H1 (cell line): ENCODE data around the gene ZSCAN18. TPM values are rescaled to one million over a fixed set of nuclear protein-coding genes. Genes with fewer than 3 reads are reported as not detected.

Experiments
- EP300 ChIP-seq, 2 experiments: IDR thresholded peaks; 1 replicate in 1 of 2; 2 replicates in 1 of 2; pipeline ENCODE4 v1.6.1; 2011 to 2012; ENCODE audit warnings: low read depth in 2 of 2, low read length in 2 of 2, mild to moderate bottlenecking in 2 of 2, borderline replicate concordance in 1 of 2, inconsistent platforms in 1 of 2, moderate library complexity in 1 of 2
- GABPA ChIP-seq: IDR thresholded peaks from 2 replicates; pipeline ENCODE4 v1.6.1; 2011; ENCODE audit warnings: mild to moderate bottlenecking, low read length, moderate library complexity, borderline replicate concordance; ENCODE audit not compliant: insufficient read depth
- KDM4A ChIP-seq: IDR thresholded peaks from one replicate; pipeline ENCODE4 v1.7.1; 2012; ENCODE audit warnings: low read depth, mild to moderate bottlenecking, moderate library complexity, low read length, inconsistent platforms; ENCODE audit not compliant: severe bottlenecking
- ZNF274 ChIP-seq: IDR thresholded peaks from 2 replicates; pipeline ENCODE4 v1.7.0; 2012; ENCODE audit warnings: low read length, borderline replicate concordance; ENCODE audit errors: extremely low read depth
- polyA plus RNA-seq, 7 experiments: library from polyadenylated mRNA; depleted of rRNA in 3 of 7; stranded (reverse) in 5 of 7; unstranded in 2 of 7; fragments of >200 nt in 5 of 7; fragments of 200-250 nt in 2 of 7; gene quantifications; 1 replicate in 5 of 7; 2 replicates in 1 of 7; 4 replicates in 1 of 7; pipeline versions ENCODE4 v1.2.1 to v1.2.3, GENCODE V29; 2011 to 2013; ENCODE audit warnings: missing spikeins in 2 of 7, mixed read lengths in 2 of 7
- total RNA-seq: library from RNA; stranded (reverse); fragmentation: NEBNext Ultra II Directional; extraction: Animal tissue kit (Norgen Biotek cat#: 25700); gene quantifications from 2 replicates; pipeline ENCODE4 v1.2.1, GENCODE V29; 2021
- TF ChIP-seq, protein P1 (sequence below): fragments of 300-600 bp; sonication (generic); IDR thresholded peaks from 2 replicates; pipeline ENCODE4 v1.7.1; 2012; ENCODE audit warnings: low read length, moderate library complexity, mild to moderate bottlenecking, inconsistent platforms; ENCODE audit not compliant: insufficient replicate concordance

The ZSCAN18 gene
- total and polyA plus RNA-seq, 2 of the 8 experiments (the other 6 are each of a cell fraction or from before 2014, with no cell fraction given), result 37.0 to 41.4 TPM

DNA sequence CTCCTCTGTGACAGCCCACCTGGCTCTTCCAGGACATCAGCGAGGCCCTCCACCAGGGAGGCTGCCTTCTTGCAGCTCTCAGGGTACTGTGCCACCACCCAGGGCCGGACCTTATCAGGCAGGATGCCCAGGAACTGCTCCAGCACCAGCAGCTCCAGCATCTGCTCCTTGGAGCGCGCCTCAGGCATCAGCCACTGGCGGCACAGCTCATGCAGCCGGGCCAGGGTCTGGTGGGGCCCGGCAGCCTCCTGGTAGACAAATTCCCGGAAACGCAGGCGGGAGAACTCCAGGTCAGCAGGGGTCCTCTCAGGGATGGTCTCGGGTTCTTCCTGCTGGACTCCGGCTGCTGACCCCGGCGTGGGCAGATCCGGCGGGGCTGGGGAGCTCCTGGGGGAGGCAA, 8.2 kb downstream of the ZSCAN18 start (continued):
- TF ChIP-seq, protein P1, sequence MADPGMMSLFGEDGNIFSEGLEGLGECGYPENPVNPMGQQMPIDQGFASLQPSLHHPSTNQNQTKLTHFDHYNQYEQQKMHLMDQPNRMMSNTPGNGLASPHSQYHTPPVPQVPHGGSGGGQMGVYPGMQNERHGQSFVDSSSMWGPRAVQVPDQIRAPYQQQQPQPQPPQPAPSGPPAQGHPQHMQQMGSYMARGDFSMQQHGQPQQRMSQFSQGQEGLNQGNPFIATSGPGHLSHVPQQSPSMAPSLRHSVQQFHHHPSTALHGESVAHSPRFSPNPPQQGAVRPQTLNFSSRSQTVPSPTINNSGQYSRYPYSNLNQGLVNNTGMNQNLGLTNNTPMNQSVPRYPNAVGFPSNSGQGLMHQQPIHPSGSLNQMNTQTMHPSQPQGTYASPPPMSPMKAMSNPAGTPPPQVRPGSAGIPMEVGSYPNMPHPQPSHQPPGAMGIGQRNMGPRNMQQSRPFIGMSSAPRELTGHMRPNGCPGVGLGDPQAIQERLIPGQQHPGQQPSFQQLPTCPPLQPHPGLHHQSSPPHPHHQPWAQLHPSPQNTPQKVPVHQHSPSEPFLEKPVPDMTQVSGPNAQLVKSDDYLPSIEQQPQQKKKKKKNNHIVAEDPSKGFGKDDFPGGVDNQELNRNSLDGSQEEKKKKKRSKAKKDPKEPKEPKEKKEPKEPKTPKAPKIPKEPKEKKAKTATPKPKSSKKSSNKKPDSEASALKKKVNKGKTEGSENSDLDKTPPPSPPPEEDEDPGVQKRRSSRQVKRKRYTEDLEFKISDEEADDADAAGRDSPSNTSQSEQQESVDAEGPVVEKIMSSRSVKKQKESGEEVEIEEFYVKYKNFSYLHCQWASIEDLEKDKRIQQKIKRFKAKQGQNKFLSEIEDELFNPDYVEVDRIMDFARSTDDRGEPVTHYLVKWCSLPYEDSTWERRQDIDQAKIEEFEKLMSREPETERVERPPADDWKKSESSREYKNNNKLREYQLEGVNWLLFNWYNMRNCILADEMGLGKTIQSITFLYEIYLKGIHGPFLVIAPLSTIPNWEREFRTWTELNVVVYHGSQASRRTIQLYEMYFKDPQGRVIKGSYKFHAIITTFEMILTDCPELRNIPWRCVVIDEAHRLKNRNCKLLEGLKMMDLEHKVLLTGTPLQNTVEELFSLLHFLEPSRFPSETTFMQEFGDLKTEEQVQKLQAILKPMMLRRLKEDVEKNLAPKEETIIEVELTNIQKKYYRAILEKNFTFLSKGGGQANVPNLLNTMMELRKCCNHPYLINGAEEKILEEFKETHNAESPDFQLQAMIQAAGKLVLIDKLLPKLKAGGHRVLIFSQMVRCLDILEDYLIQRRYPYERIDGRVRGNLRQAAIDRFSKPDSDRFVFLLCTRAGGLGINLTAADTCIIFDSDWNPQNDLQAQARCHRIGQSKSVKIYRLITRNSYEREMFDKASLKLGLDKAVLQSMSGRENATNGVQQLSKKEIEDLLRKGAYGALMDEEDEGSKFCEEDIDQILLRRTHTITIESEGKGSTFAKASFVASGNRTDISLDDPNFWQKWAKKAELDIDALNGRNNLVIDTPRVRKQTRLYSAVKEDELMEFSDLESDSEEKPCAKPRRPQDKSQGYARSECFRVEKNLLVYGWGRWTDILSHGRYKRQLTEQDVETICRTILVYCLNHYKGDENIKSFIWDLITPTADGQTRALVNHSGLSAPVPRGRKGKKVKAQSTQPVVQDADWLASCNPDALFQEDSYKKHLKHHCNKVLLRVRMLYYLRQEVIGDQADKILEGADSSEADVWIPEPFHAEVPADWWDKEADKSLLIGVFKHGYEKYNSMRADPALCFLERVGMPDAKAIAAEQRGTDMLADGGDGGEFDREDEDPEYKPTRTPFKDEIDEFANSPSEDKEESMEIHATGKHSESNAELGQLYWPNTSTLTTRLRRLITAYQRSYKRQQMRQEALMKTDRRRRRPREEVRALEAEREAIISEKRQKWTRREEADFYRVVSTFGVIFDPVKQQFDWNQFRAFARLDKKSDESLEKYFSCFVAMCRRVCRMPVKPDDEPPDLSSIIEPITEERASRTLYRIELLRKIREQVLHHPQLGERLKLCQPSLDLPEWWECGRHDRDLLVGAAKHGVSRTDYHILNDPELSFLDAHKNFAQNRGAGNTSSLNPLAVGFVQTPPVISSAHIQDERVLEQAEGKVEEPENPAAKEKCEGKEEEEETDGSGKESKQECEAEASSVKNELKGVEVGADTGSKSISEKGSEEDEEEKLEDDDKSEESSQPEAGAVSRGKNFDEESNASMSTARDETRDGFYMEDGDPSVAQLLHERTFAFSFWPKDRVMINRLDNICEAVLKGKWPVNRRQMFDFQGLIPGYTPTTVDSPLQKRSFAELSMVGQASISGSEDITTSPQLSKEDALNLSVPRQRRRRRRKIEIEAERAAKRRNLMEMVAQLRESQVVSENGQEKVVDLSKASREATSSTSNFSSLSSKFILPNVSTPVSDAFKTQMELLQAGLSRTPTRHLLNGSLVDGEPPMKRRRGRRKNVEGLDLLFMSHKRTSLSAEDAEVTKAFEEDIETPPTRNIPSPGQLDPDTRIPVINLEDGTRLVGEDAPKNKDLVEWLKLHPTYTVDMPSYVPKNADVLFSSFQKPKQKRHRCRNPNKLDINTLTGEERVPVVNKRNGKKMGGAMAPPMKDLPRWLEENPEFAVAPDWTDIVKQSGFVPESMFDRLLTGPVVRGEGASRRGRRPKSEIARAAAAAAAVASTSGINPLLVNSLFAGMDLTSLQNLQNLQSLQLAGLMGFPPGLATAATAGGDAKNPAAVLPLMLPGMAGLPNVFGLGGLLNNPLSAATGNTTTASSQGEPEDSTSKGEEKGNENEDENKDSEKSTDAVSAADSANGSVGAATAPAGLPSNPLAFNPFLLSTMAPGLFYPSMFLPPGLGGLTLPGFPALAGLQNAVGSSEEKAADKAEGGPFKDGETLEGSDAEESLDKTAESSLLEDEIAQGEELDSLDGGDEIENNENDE, result no peak
- TF ChIP-seq GABPA (no peak), KDM4A (no peak), EP300 (IDR thresholded peaks at IDR 0.05; ENCODE audit: borderline replicate concordance in 1 of 2, low read depth in 2 of 2, low read length in 2 of 2) (no peak), ZNF274 (no peak)
